ENCODE data around the gene AP4B1.

- TF ChIP-seq CTCF (IDR thresholded peaks at IDR 0.05; ENCODE audit: low read depth, low read length) (no peak), EZH2phosphoT487 (IDR thresholded peaks at IDR 0.05; ENCODE audit: low read depth) (no peak)
These were observed 849 bp upstream of the AP4B1 start for GRCh38 chr1:113905435-113905861.

All from OCI-LY3 (cell line).